ENCODE results near the gene AATK.

Gene AATK

DNA sequence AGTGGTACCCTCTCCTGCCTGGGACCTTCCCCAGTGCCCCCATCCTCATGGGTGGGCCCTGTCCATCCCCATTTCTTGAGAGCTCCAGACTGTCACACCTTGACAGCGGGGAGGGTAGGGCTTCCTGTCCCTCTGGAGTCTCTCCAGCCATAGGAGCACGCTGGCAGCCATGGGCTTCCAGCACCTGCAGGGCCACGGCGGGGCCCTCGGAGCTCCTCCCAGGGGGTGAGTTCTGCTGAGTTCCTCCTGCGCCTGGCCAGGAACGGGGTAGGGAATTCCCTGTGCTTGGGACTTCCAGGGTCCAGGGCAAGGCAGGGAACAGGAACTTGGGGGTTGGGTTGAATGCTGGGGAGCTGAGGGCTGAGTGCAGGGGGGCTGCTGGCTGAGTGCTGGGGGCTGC, 23.0 kb upstream of the AATK start:
- Histone ChIP-seq H3K36me3 (peaks cover 0 to 56% (median 0%) of the 10 kb centered on the region in 3 donors), H3K9me3 (no peaks in the 10 kb centered on the region), H3K27me3 (peaks cover 0 to 11% of the 10 kb centered on the region in 2 donors), H3K4me3 (no peak overlapping the region), H3K4me1 (no peaks in the 10 kb centered on the region), H3K27ac (no peak overlapping the region)
- intact Hi-C loops (cut with DNase I; ENCODE audit: low total_unique reads) = no loop called here
- TF ChIP-seq, protein P1, sequence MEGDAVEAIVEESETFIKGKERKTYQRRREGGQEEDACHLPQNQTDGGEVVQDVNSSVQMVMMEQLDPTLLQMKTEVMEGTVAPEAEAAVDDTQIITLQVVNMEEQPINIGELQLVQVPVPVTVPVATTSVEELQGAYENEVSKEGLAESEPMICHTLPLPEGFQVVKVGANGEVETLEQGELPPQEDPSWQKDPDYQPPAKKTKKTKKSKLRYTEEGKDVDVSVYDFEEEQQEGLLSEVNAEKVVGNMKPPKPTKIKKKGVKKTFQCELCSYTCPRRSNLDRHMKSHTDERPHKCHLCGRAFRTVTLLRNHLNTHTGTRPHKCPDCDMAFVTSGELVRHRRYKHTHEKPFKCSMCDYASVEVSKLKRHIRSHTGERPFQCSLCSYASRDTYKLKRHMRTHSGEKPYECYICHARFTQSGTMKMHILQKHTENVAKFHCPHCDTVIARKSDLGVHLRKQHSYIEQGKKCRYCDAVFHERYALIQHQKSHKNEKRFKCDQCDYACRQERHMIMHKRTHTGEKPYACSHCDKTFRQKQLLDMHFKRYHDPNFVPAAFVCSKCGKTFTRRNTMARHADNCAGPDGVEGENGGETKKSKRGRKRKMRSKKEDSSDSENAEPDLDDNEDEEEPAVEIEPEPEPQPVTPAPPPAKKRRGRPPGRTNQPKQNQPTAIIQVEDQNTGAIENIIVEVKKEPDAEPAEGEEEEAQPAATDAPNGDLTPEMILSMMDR (IDR thresholded peaks at IDR 0.05) = no peak
- DNase-seq = no peak

DNA sequence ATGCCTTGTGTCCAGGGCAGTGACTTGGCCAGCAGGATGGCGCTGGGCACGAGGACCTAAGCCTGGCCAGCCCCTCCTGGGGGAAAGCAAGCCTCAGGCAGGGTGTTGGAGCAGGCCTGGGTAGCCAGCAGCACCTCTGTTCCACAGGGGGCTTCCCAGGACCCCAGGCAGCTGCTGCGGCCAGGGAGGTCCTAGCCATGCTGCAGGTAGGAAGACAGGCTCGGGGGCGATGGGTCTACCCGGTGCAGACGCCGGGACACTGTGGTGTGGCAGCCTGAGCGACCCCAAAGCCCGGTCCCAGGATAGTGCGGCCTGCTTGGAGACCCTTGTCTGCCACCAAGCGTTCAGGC, 22.4 kb upstream of the AATK start:
- Histone ChIP-seq H3K9me3 (no peaks in the 10 kb centered on the region), H3K27ac (no peak overlapping the region), H3K4me3 (no peak overlapping the region), H3K4me1 (no peaks in the 10 kb centered on the region), H3K36me3 (peaks cover 0 to 51% (median 0%) of the 10 kb centered on the region in 3 donors), H3K27me3 (peaks cover 0 to 16% of the 10 kb centered on the region in 2 donors)
- intact Hi-C loops (cut with DNase I; ENCODE audit: low total_unique reads) = no loop called here
- TF ChIP-seq, protein P1 (IDR thresholded peaks at IDR 0.05) = no peak
- no peak for DNase-seq

DNA sequence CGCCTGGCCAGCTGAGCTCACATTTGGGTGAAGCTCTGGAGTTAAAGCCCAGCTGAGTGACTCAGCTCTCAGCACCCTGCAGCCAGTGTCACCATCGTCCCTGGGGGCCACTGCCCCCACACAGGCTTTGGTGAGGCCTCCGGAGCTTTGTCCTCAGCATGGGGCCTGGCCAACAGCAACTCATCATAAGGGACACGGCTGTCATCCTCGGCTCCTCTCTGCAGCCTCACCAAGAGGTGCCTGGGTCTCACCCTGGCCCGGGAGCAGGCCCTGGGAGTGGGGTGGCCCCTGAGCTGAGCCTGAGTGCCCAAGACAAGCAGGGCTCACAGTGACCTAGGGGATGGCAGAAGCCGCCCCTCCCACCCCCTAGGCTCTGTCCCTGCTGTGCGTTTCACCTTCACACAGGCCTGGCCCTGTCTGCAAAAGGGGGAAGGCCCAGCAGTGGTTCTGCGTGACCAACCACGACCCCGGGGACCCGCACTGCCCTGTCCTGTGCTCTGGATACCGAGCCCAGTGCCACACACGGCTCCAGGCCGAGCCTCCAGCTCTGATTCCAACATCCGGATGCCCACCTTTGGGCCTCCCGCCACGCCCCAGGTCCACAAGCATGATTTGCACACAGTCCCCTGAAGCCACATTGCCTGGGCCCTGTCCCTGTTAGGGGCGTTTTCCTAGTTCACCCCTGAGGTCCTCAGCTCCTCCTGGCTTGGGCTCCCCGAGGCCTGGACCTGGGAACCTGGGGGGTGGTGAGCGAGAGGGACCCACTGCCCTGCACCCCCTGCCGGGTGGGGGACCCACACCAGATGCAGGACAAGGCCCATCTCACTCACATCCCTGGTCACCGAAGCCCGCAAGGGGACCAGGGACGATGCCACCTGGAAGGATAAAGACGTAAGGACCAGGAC, 21.8 kb upstream of the AATK start:
- TF ChIP-seq, protein P1 (IDR thresholded peaks at IDR 0.05) = no peak
- Histone ChIP-seq H3K4me1 (no peaks in the 10 kb centered on the region), H3K36me3 (peaks cover 0 to 45% (median 0%) of the 10 kb centered on the region in 3 donors), H3K9me3 (no peaks in the 10 kb centered on the region), H3K27ac (no peak overlapping the region), H3K27me3 (peaks cover 0 to 22% of the 10 kb centered on the region in 2 donors), H3K4me3 (no peak overlapping the region)
- intact Hi-C loops (cut with DNase I; ENCODE audit: low total_unique reads) = no loop called here
- DNase-seq = no peak

DNA sequence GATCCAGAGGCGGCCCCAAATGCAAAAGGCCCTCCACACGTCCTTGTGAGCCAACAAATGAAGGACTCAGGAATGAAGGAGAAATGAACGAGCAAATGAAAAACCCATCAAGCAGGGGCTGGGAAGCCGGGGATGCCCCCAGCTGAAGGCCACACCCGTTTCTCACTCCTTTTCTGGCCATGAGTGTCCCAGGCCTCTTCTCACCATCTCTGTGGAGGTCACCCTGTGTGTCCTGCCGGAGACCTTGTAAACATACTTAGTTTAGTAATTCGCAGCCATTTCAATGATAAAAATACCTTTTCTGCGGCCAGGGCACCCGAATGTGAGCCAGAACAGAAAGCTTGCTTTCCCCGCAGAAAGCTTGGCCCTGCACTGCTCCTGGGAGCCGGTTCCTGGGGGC, 21.1 kb upstream of the AATK start:
- no peaks in the 10 kb centered on the region for H3K4me1 ChIP-seq
- TF ChIP-seq, protein P1 (IDR thresholded peaks at IDR 0.05) = no peak

DNA sequence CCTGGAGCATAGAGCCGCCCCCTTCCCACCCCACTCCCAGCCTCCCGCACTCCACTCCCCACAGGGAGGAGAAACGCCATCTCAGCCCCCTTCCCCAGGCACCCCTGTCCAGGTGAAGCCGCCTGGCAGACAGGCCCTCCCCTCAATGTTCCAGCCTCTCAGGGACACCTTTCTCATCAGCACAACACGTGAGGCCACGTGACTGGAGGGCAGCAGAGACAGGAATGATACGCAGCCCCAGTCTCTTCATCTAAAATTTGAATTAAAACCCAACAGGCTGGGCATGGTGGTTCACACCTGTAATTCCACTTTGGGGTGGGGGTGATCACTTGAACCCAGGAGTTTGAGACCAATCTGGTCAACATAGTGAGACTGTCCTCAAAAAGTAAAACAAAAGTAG, 20.2 kb upstream of the AATK start:
- H3K9me3 ChIP-seq = no peaks in the 10 kb centered on the region
- no peak overlapping the region for H3K27ac ChIP-seq
- peaks cover 0 to 39% of the 10 kb centered on the region in 2 donors for H3K27me3 ChIP-seq
- H3K36me3 ChIP-seq = peaks cover 0 to 31% (median 0%) of the 10 kb centered on the region in 3 donors
- intact Hi-C loops (cut with DNase I; ENCODE audit: low total_unique reads) = no loop called here
- H3K4me1 ChIP-seq = no peaks in the 10 kb centered on the region
- TF ChIP-seq, protein P1 (IDR thresholded peaks at IDR 0.05) = no peak
- no peak for DNase-seq
- H3K4me3 ChIP-seq = no peak overlapping the region

More for the DNA sequence above, 21.1 kb upstream of the AATK start:
- H3K27me3 ChIP-seq = peaks cover 0 to 30% of the 10 kb centered on the region in 2 donors
- intact Hi-C loops (cut with DNase I; ENCODE audit: low total_unique reads) = no loop called here
- no peak overlapping the region for H3K4me3 ChIP-seq
- H3K36me3 ChIP-seq = peaks cover 0 to 39% (median 0%) of the 10 kb centered on the region in 3 donors
- H3K27ac ChIP-seq = no peak overlapping the region
- H3K9me3 ChIP-seq = no peaks in the 10 kb centered on the region
- no peak for DNase-seq
